Retinal pigment epithelial cell (primary cell): ENCODE results near the gene TMEM151A.

Experiments
- DNase-seq: peaks from one replicate; pipeline ENCODE4 v3.0.0-alpha.2; 2010; ENCODE audit warnings: low read depth
- H3K4me3 ChIP-seq: 2 replicates; pipeline ENCODE4 v1.5.1; 2011; ENCODE audit warnings: mild to moderate bottlenecking, low read length, control low read depth, moderate library complexity
- CTCF ChIP-seq: conservative IDR thresholded peaks from 2 replicates; pipeline ENCODE4 v1.5.1; 2011; ENCODE audit warnings: low read depth, low read length, control low read depth, inconsistent platforms

Gene TMEM151A

GRCh38 chr11:66327171-66328030, 35.7 kb downstream of the TMEM151A start:
- H3K4me3 ChIP-seq: no peak overlapping the region
- no peak for TF ChIP-seq CTCF
- DNase-seq: no peak

- no peak overlapping the region for H3K4me3 ChIP-seq
- DNase-seq: no peak
- TF ChIP-seq CTCF: no peak
Observed at GRCh38 chr11:66328031-66328301, 36.3 kb downstream of the TMEM151A start.

- no peak overlapping the region for H3K4me3 ChIP-seq
- peak; percentile 90 for TF ChIP-seq CTCF
- DNase-seq: no peak
Observed at GRCh38 chr11:66328302-66329144, 36.8 kb downstream of the TMEM151A start.

GRCh38 chr11:66329165-66329673, 37.5 kb downstream of the TMEM151A start:
- no peak overlapping the region for H3K4me3 ChIP-seq
- DNase-seq: no peak
- TF ChIP-seq CTCF: no peak

- TF ChIP-seq CTCF: no peak
- H3K4me3 ChIP-seq: no peak overlapping the region
- DNase-seq: no peak
Observed at GRCh38 chr11:66330931-66331330, 39.2 kb downstream of the TMEM151A start.

GRCh38 chr11:66331542-66332370, 40.1 kb downstream of the TMEM151A start:
- TF ChIP-seq CTCF: no peak
- no peak overlapping the region for H3K4me3 ChIP-seq
- no peak for DNase-seq
